Measurements from ENCODE around the gene PITPNM3.

- no peak for TF ChIP-seq POLR2AphosphoS5 (IDR thresholded peaks at IDR 0.05)
- peak; percentile 59 to 83 (median 71) for TF ChIP-seq CTCF (IDR thresholded peaks at IDR 0.05)
- TF ChIP-seq POLR2A (IDR thresholded peaks at IDR 0.05): no peak
- no peak for TF ChIP-seq EP300 (IDR thresholded peaks at IDR 0.05)
Measured at GRCh38 chr17:6421700-6422604, 134.4 kb downstream of the PITPNM3 start.
